NCI-H1092 treated with DMSO at 0.1 percent for 48 hours (cell line): Measurements from ENCODE around the gene CTBP2.

ENCODE experiments used
- DNase-seq: peaks from one replicate; lab custom pipeline; 2025; lab: John Stamatoyannopoulos, UW

The CTBP2 gene

DNA sequence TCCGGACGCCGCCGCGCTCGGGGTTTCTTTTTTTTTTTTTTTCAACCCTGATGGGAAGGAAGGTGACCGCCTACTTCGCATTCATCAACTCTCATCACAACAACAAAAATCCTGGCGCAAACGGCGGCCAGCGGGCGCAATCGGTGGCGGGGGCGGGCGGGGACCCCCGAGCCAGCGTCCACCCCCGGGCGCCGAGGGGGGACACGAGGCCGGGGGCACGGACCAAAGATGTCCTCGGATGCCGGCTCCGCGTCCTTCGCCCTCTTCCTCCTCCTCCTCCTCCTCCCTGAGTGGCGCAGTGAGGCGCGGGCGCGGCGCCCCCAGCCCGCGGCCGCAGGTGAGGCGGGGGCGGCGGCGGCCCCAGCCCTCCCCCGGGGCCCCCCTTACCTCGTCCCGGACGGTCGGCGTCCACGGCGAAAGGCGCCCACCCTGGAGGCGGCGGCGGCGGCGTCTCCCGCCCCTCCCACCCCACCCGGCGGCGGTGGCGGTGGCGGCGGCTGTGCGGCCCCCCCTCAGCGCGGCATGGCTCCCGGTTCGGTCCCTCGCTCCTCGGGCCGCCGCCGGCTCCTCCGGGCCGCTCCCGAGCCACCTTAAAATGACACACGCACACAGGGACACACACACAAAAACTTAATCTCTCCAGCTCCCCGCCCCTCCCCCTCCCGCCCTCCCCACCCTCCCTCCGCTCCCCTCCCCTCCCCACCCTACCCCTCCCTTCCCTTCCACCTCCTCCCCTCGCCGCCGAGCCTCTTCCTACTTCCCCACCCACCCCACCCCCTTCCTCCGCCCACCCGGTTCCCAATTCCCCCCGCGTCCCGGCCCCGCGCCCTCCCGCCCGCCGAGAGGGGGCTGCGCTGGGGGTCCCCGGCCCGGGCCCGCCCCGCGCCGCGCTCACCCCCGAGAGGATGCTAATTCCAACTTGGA is at the start of gene CTBP2:
CTBP2 (minus strand) TSS at position 632 of the 924 bp plus-strand sequence.
- peak; percentile 4 for DNase-seq

DNA sequence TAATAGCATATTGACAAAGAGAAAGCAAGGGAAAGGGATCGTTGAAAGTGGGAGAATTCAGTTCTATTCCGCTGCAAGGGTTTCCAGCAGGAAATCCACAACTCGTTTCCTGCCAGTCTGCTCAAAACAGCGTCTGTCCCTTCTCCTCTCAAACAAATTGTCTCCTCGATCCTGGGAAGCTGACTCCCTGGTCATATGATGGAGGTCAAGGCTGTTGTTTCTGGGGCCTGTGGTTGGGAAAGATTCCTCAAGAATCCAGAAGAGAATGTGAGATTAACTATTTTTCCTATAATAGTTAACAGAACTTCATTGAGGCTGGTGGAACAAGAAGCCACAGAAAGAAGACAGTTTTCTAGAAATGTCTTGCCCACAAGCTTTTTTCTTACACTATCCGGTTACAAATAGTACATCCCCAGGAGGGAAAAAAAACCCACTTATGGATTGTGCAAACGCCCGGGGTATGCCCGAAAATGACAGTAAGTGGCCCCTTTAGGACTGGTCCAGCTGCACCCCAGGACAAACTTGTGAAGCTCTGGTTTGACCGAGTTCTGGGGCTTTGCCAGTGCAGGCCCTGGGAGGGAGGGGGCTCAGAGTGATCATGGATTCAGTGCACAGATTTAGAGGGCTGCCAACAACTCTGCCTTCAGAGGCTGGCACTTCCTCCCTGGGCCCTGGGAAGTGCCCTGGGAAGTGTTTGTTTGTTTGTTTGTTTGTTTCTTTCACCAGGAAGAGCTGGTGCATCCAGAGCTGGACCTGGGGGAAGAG is 49.4 kb upstream of the CTBP2 start:
- no peak for DNase-seq

DNA sequence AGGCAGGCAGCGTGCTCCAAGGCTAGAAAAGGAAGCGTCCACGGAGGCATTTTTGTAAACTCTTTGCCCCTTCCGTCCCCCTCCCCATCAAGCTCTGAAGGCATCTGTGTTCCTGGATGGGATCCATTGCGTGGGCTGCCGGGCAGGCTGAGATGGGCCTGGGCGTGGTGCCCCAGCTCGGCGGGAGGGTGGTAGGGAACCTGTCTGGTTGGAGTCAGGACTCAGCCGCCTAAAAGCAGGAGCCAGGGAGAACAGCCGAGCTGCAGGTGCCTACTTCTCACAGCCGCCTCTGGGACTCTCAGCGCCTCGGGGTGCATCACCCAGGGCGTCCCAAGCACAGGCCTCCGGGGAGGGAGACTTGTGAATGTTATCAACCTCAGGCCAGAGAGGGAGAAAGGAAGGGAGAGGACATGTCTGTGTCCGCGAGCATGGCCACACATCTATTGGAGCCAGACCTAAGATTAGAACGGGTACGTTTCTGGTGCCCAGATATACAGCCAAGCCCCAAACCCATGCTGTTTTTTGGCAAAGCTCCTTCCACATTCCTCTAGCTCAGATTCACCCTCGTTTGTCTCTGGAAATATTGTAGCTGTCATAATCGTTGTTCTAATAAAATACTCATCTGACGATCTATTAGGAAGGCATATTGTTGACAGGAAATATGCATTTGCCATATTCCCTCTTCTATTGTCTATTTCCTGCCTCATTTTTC is 48.6 kb upstream of the CTBP2 start:
- no peak for DNase-seq

DNA sequence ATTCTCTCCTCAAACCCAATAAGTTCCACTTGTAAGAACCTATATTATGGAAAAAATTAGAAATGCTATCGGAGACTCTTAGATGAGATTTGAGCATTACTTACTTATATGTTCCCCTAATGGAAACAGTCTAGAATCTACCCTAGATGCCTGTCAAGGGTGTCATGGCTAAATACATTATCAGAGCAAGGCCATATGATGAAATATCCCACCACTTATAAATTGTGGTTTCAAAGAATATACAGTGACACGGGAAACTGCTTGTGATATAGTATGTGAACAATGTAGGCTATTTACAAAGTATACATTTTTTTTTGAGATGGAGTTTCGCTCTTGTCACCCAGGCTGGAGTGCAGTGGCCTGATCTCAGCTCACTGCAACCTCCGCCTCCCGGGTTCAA is 46.3 kb upstream of the CTBP2 start:
- no peak for DNase-seq

DNA sequence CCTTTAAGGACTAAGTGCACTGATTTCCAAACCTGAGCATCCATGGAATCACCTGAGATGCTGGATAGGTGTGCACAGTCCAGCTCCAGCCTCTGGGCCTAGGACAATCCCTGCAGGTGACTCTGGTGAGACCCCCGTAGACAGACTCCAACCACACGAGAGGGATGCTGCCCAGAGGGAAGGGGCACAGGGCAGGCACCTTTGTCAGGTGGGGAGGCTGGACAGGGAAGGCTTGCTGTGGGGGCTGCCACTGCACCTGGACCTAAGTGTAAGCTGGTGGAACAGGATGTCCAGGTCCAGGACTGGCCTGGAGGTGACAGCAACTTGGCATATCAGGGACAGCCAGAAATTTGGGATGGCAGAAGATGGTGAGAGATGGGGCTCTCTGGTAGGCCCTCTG is 45.1 kb upstream of the CTBP2 start:
- DNase-seq: no peak

DNA sequence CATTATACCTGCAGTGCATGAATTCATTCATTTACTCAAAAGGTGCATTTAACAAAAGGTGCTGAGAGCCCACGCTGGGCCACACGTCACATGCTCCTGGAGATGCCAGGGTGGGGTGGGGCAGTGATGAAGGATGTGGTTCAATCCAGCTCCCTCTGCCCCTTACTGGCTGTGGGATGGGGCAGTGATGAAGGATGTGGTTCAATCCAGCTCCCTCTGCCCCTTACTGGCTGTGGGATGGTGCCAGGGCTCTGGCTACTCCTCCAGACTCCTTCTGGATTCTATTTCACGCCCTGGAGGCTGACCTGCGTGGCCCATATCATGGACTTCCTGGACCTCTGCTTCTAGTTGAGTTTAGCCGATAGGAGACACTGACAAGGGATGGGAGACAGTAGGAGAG is 44.0 kb upstream of the CTBP2 start:
- DNase-seq: no peak

DNA sequence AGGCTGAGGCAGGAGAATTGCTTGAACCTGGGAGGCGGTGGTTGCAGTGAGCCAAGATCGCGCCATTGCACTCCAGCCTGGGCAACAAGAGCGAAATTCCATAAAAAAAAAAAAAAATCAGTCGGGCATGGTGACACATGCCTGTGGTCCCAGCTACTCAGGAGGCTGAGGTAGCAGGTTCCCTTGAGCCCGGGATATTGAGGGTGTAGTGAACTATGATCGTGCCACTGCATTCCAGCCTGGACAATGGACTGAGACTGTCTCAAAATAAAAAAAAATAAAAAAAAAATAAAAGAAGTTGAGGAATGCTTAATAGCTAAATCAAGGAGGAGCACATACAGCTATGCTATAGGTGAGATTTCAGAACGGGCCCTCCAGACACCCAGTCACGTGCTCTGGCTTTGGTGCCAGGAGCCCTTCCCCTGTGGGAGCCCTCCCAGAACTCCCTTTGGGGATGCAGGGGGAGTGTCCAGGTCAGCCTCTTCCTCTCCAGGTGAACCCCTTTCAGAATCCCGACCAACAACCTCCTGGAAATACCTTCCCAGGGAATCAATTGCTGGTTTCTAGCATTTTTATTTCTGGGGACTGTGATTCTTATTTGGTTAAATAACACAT is 42.9 kb upstream of the CTBP2 start:
- DNase-seq: no peak

DNA sequence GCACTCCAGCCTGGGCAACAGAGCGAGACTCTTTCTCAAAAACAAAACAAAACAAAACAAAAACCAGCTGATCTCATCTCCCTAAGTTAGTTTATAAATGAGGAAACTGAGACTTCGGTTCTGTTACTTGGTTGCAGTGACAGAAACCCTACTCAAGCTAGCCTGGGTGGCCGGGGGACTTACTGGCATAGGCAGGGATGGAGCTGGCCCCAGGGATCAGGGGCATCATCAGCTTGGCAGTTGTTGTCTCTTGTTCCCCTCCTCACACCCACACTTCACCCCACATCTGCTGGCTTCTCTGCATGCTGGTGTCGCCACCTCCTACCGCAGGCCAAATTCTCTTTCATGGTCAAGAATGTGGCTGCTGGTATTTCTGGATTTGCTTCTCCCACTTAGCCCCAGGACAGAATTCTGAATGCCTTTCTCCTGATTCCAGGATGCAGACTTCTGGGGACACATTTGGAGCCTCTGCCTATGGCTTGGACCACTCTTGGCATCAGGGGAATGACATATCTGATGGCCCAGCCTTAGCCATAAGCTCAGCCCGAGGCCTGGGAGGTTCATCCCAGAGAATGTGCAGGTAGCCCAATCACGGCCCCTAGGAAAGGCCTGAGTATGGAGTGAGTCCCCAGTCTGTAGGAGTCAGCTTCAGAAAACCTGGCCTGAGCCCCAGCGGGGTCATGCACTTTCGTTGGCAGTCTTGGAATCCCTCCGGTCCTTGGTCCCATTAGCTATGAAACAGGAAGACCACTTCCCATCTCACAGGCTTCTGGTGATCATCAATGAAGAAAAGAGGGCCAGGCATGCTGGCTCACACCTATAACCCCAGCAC is 41.6 kb upstream of the CTBP2 start:
- no peak for DNase-seq

DNA sequence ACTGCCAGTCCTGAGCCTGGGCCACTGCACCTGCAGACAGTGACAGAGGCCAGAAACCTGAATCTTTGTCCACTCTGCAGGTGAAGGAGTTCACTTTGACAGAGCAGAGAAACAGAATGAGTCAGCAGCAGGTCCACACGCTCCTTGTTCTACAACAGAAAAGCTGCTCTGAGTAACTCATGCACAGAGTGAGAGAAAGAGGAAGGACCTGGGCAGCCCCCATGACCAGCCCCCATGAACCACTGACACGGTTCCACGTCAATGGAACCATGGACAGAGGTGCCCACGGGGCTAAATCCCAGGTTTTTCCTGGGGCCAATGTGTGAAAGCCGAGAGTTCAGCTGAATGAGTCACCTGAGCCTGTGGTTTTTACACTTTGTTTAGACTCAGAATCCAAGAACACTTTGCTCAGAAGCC is 40.8 kb upstream of the CTBP2 start:
- DNase-seq: no peak

DNA sequence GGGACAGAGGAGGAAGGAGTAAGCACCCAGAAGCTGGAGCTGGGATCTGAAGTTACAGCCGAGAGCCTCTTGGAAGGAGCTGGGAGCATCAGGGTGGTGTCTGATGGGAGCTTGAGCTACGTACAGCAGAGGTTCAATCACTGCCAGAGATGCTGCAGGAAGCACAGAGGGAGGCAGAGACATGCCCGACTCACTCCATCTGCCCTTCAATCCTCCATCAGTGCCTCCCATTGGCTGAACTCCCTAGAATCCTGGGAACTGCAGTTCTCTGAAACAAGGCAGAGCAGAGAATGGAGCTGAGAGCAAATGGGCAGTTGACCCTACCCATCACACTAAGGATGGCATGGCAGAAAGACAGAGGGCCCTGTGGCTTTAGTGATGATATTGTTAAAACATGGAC is 40.0 kb upstream of the CTBP2 start:
- DNase-seq: no peak

DNA sequence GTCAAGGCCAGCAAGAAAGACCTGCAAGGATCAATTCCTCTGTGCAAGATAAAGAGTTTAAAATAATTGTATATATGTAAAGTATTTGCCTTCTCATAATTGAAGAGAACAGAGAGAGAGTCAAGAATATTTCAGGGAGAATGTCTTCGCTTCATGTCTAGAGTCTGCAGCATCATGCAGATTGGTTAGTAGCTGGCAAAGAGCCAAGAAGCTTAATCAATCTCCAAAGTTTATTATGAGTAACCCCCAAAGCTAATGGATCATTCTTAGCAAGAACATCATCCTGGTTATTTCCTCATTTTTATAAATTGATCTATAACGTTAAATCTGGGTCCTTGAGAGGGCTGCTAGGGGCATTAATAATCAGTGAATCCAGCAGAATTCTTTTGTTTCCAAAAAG is 38.9 kb upstream of the CTBP2 start:
- DNase-seq: no peak

DNA sequence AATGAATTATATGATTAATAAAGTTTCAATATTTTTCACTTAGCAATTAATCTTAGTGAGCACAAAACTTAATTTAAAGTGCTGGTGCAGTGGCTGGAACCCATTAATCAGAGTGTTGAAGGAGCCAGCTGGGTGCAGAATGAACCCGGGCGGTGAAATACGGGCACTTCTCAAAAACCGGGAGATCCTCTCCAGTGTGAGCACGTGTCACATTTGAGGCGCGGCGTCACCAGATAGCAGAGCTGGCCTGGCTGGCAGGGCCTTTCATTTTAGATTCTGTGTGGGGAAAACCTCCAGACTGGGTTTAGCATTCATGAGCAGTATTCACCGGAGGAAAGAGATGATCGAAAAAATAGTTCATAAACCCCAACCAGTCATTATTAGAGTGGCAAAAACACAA is 34.5 kb upstream of the CTBP2 start:
- no peak for DNase-seq

DNA sequence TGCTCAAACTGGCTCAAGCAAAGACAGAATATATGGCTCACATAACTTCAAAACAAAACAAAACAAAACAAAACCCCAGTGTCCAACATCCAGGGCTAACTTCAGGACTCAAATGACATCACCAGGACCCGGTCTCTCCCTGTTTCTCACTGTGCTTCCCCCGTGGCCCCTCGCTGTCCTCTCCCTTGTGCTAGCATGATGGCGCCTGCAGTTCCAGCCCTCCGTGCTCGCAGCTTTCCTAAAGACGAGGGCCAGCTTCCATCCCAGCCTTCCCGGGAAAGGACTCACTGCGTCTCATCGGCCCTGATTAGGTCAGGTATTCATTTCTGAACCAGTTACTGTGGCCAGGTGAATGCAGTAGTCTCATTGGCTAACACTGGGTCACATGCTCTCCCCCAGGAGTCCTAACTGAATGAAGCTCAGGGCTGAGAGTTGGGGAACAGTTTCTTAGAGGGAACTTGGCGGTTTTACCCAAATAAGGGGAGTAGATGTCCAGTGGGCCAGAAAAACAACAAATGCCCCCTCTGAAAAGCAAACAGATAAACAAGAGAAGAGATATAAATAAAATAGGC is 33.0 kb upstream of the CTBP2 start:
- no peak for DNase-seq

DNA sequence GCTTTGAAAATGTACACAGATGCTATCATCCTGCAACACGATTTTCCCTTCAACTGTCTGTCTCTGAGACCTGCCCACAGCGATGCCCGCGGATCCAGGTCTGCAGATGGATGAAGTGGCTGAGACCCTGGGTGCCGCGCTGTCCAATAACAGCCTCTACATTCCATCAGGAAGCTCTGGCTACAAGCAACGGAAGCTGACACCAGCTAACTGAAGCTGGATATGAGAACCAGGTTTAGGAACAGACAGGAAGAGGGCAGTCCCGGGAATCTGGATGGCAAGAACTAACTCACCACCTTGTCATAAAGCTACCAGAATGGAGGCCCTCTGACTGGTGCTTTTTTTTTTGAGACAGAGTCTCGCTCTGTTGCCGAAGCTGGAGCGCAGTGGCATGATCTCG is 32.3 kb upstream of the CTBP2 start:
- DNase-seq: no peak

DNA sequence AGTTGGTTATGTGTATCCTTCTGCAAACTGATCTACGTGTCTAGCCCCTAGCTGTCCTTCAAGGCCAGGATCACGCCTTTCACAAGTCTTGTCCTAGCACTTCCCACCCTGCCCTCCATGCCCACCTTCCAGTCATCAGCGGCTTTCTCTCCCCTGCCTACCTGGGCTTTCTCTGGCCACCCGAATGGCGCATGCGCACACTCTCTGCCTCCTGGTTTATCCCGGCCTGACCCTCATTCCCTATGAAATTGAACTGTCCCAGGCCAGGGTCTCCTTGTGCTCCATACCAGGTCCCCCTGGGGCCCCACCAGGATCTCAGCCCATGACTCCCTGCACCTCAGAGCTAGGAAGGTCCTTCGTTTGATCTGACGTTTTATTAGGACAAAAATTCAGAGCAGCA is 31.6 kb upstream of the CTBP2 start:
- no peak for DNase-seq

DNA sequence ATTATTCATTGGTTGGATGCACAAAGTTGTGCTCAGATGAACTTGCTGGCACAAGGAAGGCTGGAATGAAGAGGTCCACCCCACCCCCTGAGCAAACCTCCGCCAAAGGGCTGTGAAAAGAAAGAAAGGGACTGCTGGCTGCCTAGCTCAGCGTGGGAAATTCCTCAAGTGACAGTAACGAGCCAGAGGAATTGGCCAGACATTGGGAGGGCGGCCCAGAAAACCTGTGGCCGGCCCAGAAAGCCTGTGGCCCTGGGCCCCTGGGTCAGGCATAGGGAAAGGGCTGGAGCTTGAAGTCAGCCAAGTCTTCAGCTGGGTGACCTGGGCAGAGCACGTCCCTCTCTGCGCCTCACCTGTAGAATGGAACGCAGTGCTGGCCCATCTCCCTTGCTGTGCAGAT is 30.6 kb upstream of the CTBP2 start:
- DNase-seq: no peak

DNA sequence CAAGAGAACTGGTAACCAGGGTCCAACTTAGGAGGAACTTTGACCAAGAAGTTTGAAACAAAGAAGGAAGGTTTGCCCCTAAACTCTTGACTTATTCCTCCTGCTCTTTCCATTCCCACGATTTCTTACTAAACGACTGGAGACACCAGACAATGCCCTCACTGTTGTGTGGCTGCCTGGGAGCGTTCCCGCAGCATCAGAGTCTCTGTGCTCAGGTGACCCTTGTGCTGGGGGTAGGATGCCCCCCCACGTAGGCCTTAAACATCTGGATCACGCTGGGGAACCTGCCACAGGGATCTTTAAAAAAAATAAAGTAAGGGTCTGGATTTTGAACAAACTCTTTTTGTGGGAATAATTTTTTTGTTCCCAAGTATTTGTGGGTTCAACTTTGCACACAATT is 30.1 kb upstream of the CTBP2 start:
- no peak for DNase-seq

DNA sequence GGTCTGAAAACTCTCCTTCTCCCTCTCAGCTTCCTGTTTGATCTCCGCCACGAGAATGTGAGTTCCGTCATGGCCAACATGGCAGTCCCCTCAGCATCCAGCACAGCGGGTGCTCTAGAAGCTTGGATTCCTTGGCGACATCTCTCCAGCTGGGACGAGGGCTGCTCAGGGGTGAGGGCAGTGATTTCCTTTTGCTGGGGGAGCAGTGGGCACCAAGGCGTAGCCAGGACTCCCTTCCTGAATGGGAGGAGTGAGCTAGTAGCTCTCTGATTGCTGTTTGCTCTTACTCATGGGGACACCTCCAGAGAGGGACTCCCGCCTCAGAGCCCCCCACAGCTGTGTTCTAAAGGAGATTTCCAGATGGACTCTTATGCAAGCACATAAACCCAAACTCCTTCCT is 28.8 kb upstream of the CTBP2 start:
- DNase-seq: no peak

DNA sequence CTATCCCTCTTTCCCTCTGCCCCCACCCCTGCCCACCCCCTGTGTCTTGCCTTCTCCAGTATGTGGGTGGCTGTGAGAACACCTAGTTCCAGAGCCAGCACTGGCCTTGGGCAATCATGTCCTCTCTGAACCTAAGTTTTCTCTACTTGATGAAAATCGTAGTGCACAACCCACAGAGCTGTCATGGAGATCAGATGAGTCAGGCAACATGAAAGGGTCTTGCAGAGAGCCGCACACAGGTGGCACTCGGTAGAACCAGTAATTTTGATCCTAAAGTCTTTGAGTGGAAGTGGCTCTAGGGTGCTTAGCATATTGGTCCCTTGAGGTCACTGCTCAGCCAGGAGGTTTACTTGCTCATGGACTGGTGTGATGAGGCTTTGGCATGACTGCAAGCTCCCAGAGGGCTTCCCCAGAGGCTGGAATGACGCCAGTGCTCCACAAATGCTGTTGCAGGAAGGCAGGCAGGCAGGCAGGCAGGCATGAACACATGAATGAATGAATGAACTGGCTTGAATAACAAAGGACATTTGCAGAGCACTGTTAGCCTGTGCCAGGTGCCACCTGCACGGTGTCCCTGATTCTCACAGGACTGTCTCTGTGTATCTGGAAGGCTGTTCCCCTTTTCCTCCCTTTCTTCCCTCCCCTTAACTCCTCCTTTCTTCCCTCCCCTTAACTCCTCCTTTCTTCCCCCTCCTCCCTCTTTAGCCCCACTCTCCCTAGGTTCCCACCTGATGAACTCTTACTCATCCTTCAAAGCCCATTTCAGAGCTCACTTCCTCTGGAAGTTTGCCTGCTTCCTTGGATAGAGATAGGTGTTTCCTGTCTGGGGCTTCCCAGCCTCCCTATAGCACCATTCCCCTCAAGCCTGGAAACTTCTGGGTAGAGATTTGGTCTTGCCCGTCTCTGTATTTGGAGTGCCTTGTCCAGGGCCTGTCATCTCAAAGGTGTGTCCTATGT is 27.2 kb upstream of the CTBP2 start:
- DNase-seq: no peak
